Stimulated activated CD4-positive, alpha-beta T cell treated with anti-CD3 and anti-CD28 coated beads, Interleukin-2, amount 100 ng/mL, for 24 hours (primary cell): ENCODE data around the gene KCNK15.

Source experiments
- DNase-seq, 2 donors: peaks; one replicate each; pipeline ENCODE4 v3.0.0-alpha.2; 2020

Gene KCNK15

GRCh38 chr20:44790638-44791393 is 45.2 kb downstream of the KCNK15 start:
- DNase-seq = no peak

- DNase-seq = no peak
Observed at GRCh38 chr20:44792796-44793195, 47.1 kb downstream of the KCNK15 start.

- DNase-seq = no peak
Observed at GRCh38 chr20:44795836-44796235, 50.2 kb downstream of the KCNK15 start.

- no peak for DNase-seq
Observed at GRCh38 chr20:44796311-44796710, 50.6 kb downstream of the KCNK15 start.

- DNase-seq = no peak
Observed at GRCh38 chr20:44796758-44797457, 51.2 kb downstream of the KCNK15 start.

- DNase-seq = no peak
Observed at GRCh38 chr20:44799691-44800090, 54.0 kb downstream of the KCNK15 start.

GRCh38 chr20:44800391-44801046 is 54.9 kb downstream of the KCNK15 start:
- DNase-seq = no peak
